GM19468 (cell line): Measurements from ENCODE around the gene CXCL6.

Source experiments
- ATAC-seq: cut with Tn5 transposase; IDR thresholded peaks from one replicate; pipeline ENCODE4 v1.9.1; 2021; ENCODE audit warnings: mild to moderate bottlenecking, moderate library complexity, moderate number of reproducible peaks; ENCODE audit not compliant: unreplicated experiment; ENCODE audit errors: extremely low read depth

Gene CXCL6

GRCh38 chr4:73836373-73837279 lies at the start of gene CXCL6:
TSS of gene CXCL6 (plus strand) at chr4:73836678. CDS start at chr4:73836751, 73 bp downstream.
- ATAC-seq, result no peak

DNA sequence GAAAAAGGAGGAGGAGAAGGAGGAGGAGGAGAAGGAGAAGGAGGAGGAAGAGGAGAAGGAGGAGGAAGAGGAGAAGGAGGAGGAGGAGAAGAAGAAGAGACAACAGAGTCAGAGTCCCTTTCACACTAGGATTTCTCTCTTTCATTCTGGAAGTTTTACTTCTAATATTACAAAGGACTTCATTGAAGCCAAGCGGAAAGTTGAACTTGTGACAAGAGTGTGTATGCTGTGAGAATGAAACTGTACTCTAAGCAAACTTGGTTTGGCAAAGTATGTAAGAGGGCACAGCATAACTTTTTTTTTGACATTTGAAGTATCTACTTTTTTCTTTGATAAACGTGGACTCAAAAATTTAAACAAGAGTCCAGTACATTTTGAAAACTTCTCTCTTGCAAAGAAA lies 48.1 kb upstream of the CXCL6 start:
- ATAC-seq, result no peak

DNA sequence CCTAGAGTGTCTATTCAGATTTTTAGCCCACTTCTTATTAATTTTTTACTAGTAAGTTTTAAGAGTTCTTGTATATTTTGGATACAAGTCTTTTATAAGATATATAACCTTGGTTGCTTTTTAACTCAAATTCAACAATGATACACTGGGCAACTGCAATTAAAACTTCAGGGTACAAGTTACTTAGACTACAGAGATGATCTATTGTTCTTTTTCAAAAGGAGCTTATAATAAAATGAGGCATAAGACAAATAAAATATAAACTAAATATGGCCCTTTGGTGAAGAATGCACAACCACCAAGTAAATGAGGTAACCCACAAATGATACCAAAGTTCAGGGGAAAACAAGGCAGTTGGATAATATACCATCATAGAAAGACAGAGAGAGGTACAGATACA lies 37.6 kb upstream of the CXCL6 start:
- ATAC-seq, result no peak

- ATAC-seq, result no peak
Measured at GRCh38 chr4:73800206-73800605, 36.3 kb upstream of the CXCL6 start.

GRCh38 chr4:73801692-73802091 lies 34.8 kb upstream of the CXCL6 start:
- ATAC-seq, result no peak

GRCh38 chr4:73803213-73803612 lies 33.3 kb upstream of the CXCL6 start:
- ATAC-seq, result no peak

- ATAC-seq, result no peak
Measured at GRCh38 chr4:73810191-73810590, 26.3 kb upstream of the CXCL6 start.

- no peak for ATAC-seq
Measured at GRCh38 chr4:73811841-73812240, 24.6 kb upstream of the CXCL6 start.

GRCh38 chr4:73814679-73815078 lies 21.8 kb upstream of the CXCL6 start:
- no peak for ATAC-seq

DNA sequence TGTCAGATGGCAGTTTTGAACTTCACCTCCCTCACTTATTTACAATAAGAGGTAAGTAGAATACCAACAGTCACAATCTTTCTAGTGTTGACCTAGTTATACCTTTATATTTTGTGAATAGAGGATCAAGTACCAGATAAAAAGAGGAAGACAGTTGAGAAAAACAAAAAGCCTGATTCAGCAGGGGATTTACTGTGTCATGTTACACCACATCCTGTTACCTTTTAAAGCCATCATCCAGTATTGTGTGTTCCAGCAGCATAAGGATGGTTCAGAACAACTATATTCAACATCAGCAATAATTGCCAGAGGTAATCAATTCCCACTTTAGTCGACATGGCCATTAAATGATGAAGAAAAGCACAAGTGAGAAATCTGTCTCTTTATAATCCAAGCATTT lies 21.3 kb upstream of the CXCL6 start:
- no peak for ATAC-seq

- no peak for ATAC-seq
Measured at GRCh38 chr4:73816814-73817213, 19.7 kb upstream of the CXCL6 start.

DNA sequence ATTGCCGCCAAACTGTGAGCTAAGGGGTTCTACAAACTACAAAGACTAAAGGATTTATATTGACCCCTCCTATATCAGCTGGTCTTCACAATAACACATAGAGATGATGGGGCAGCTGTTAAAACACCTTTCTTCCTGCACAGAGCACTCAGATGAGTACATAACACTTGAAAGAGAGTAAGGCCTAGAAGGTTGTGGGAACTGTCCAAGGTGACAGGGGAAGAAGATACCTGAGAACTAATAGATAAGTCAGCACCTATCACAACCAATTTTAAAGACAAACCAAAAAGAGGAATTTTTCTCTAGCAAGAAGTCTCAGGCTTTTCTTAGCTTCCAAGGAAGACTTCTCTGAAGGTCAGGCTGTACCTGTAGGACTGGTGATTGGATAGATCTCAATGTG lies 19.1 kb upstream of the CXCL6 start:
- ATAC-seq, result no peak

GRCh38 chr4:73821325-73821724 lies 15.2 kb upstream of the CXCL6 start:
- no peak for ATAC-seq

DNA sequence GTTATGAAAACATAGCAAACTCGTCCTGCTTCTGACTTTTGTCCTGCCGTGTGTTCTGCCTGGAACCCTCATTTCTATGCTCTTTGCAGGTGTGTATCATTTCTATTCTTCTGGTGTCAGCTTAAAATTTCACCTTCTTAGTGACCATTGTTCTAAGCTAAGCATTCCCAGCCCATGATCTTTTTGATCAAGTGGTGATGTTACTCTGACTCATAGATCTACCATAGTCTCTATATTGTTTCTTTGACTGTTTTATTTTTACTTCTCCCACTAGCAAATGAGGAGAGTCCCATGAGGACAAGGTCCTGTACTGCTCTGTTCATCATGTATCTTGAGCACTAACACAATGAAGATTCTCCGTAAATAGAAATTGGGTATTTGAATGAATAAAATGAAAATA lies 14.1 kb upstream of the CXCL6 start:
- ATAC-seq, result no peak

- no peak for ATAC-seq
Measured at GRCh38 chr4:73822812-73823504, 13.5 kb upstream of the CXCL6 start.

DNA sequence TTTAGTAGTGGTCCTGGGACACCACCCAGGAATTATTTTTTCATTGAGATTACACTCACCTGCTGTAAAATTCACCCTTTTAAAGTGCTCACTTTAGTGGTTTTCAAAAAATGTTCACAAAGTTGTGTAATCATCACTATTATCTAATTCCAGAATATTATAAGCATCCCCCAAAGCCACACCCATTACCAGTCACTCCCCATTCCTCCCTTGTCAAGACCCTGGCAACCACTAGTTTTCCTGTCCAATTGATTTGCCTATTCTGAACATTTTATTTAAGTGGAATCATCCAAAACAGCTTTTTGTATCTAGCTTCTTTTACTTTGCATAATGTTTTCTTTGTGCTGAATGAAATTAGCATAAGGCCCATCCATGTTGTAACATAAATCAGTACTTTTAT lies 12.7 kb upstream of the CXCL6 start:
- no peak for ATAC-seq

DNA sequence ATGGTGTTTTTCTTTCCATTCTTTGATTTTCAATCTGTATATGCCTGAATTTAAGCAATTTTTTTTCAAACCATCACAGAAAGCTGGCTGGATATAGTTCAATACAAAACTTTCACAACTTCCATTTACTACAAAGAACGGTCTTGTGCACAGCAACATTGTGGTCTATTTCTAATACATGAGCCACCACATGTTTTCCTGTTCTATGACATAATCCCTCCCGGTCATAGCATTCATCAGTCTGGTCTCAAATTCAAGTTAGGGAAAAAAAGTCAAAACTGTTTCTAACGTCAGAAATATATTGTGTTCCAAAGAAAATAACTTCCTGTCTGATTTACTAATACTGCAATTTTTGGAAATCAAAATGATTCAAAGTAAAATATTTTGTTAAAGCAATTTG lies 7.5 kb upstream of the CXCL6 start:
- no peak for ATAC-seq

- no peak for ATAC-seq
Measured at GRCh38 chr4:73831569-73831968, 4.9 kb upstream of the CXCL6 start.

DNA sequence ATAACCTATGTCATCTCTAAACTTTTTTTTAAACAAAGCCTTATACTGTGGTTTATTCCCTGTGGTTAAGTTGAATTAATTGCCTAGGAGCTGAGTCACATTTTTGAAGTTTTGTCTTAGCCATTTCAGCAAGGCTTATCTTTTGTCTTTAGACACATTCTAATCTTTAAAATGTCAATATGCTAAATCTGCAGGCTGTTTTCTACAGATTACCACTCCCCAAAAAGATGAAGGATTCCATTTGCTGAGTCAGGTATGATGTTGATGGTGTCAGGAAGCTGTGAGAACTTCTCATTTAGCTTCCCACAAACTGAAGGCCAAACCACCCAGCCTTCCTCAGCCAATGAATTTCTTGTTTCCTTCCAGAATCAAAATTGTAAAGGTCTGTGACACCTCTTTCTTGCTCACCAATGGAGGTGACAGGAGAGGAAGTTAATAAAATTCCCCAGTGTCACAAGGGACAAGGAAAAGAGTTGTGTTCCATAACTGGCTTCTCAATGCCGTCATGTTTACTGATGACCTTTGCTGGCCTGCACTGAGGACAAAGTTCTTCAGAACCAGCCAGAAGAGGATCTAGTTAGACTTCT lies 3.7 kb upstream of the CXCL6 start:
- no peak for ATAC-seq

- ATAC-seq, result no peak
Measured at GRCh38 chr4:73839071-73839470, 2.6 kb downstream of the CXCL6 start.

- ATAC-seq, result no peak
Measured at GRCh38 chr4:73839715-73840114, 3.2 kb downstream of the CXCL6 start.
